ELF-1 (cell line): ENCODE data around the gene PRPF40A.
A peak's percentile ranks its signal among the peaks of the same experiment; 100 is the strongest.

Source experiments
- DNase-seq: peaks from one replicate; pipeline ENCODE4 v3.0.0-alpha.2; 2016; ENCODE audit warnings: low read depth, low spot score

The PRPF40A gene

GRCh38 chr2:152718076-152718908 lies 1.0 kb upstream of the PRPF40A start, which contains the start of gene ARL6IP6:
Gene ARL6IP6, plus strand, starts transcription at chr2:152718620. Its CDS starts 5 bp downstream, at chr2:152718625.
- DNase-seq: peak; percentile 96

- DNase-seq: no peak
Observed at GRCh38 chr2:152716805-152717227, 445 bp downstream of the PRPF40A start.

GRCh38 chr2:152715854-152716428 lies 1.3 kb downstream of the PRPF40A start:
- DNase-seq: no peak

GRCh38 chr2:152715112-152715511 lies 2.1 kb downstream of the PRPF40A start:
- DNase-seq: no peak

- no peak for DNase-seq
Observed at GRCh38 chr2:152710713-152711112, 6.5 kb downstream of the PRPF40A start.

- DNase-seq: no peak
Observed at GRCh38 chr2:152708742-152709141, 8.5 kb downstream of the PRPF40A start.

GRCh38 chr2:152706477-152707021 lies 10.7 kb downstream of the PRPF40A start:
- DNase-seq: no peak

GRCh38 chr2:152701198-152701597 lies 16.1 kb downstream of the PRPF40A start:
- no peak for DNase-seq

GRCh38 chr2:152696476-152696875 lies 20.8 kb downstream of the PRPF40A start:
- DNase-seq: no peak

GRCh38 chr2:152695763-152696162 lies 21.5 kb downstream of the PRPF40A start:
- DNase-seq: no peak

- DNase-seq: no peak
Observed at GRCh38 chr2:152694161-152694661, 23.1 kb downstream of the PRPF40A start.

GRCh38 chr2:152693033-152693432 lies 24.2 kb downstream of the PRPF40A start:
- DNase-seq: no peak

- no peak for DNase-seq
Observed at GRCh38 chr2:152686321-152686720, 30.9 kb downstream of the PRPF40A start.

GRCh38 chr2:152683400-152683799 lies 33.9 kb downstream of the PRPF40A start:
- DNase-seq: no peak

- peak; percentile 64 for DNase-seq
Observed at GRCh38 chr2:152682663-152683062, 34.6 kb downstream of the PRPF40A start.

GRCh38 chr2:152678808-152679207 lies 38.5 kb downstream of the PRPF40A start:
- no peak for DNase-seq

GRCh38 chr2:152676461-152676860 lies 40.8 kb downstream of the PRPF40A start:
- no peak for DNase-seq

- DNase-seq: no peak
Observed at GRCh38 chr2:152674334-152674733, 42.9 kb downstream of the PRPF40A start.

GRCh38 chr2:152664725-152665124 lies 52.5 kb downstream of the PRPF40A start:
- no peak for DNase-seq

- DNase-seq: no peak
Observed at GRCh38 chr2:152661076-152661475, 56.2 kb downstream of the PRPF40A start.

- no peak for DNase-seq
Observed at GRCh38 chr2:152658221-152658620, 59.0 kb downstream of the PRPF40A start.

- no peak for DNase-seq
Observed at GRCh38 chr2:152657043-152657442, 60.2 kb downstream of the PRPF40A start.

- DNase-seq: no peak
Observed at GRCh38 chr2:152655880-152656279, 61.4 kb downstream of the PRPF40A start.
